Cardiac muscle cell (in vitro differentiated cells and primary cell): ENCODE measurements around the gene FAM25G. TPM values are rescaled to one million over a fixed set of nuclear protein-coding genes. Genes with fewer than 3 reads are reported as not detected.
"Not testable (repeated sequence)": the region's sequence is repeated elsewhere in the genome, so short reads cannot be mapped to it uniquely, and the experiment has no call there.

Experiments used
- DNase-seq, 2 donors: peaks; one replicate each; pipeline versions ENCODE4 v3.0.0 to v3.0.0-alpha.2; 2010 to 2017; ENCODE audit warnings: low read depth in 1 of 2, low spot score in 1 of 2
- H3K27ac ChIP-seq: fragments of 200-600 bp; sonication (generic); 2 replicates; pipeline ENCODE4 v1.5.1; 2016
- H3K27me3 ChIP-seq: fragments of 200-600 bp; sonication (generic); 2 replicates; pipeline ENCODE4 v1.6.0; 2016; ENCODE audit warnings: control low read depth
- H3K36me3 ChIP-seq: fragments of 200-600 bp; sonication (generic); 2 replicates; pipeline ENCODE4 v1.5.1; 2016; ENCODE audit warnings: control low read depth
- H3K4me1 ChIP-seq: fragments of 200-600 bp; sonication (generic); 2 replicates; pipeline ENCODE4 v1.8.1; 2017; ENCODE audit warnings: low read depth, mild to moderate bottlenecking, mixed run types
- H3K4me3 ChIP-seq: fragments of 200-600 bp; sonication (generic); 2 replicates; pipeline ENCODE4 v1.5.1; 2016; ENCODE audit warnings: mild to moderate bottlenecking
- H3K9me3 ChIP-seq: fragments of 200-600 bp; sonication (generic); 2 replicates; pipeline ENCODE4 v1.5.1; 2017; ENCODE audit warnings: low read depth, mild to moderate bottlenecking, control low read depth
- polyA plus RNA-seq: library from polyadenylated mRNA; unstranded; fragments of >200 nt; fragmentation: Nextera tagmentation; extraction: Ambion mirVana; gene quantifications from 2 replicates; pipeline ENCODE4 v1.2.1, GENCODE V29; 2016
- total RNA-seq: library from RNA; depleted of rRNA; stranded (reverse); fragments of >200 nt; gene quantifications from 2 replicates; pipeline ENCODE4 v1.2.3, GENCODE V29; 2016
- TF ChIP-seq, protein P1 (sequence below): IDR thresholded peaks from 2 replicates; pipeline ENCODE4 v1.5.1; 2012; ENCODE audit warnings: low read depth, mild to moderate bottlenecking, low read length

The FAM25G gene
- total and polyA plus RNA-seq, 2 experiments from 2014 or later = not detected

DNA sequence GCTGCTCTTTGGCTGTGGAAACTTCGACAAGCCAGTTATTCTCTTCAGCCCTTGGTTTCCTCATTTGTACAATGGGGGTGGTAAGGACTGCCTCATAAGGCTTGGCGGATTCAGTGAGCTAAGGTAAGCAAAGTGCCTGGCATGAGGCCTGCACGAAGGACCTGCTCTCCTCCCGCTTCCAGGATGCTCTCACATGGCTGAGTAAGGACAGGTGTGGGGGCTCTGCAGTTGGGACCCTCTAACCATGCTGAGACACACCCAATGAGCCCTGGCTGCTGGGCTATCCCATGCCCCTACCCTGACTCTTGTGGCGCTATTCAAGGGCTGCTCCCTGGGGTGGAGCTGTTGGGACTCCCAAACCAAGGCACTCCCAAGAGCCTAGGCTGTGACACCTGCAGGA is 16.4 kb downstream of the FAM25G start:
- not testable (repeated sequence) for H3K36me3 ChIP-seq, H3K27me3 ChIP-seq, H3K4me1 ChIP-seq, DNase-seq, H3K4me3 ChIP-seq, H3K9me3 ChIP-seq, H3K27ac ChIP-seq

DNA sequence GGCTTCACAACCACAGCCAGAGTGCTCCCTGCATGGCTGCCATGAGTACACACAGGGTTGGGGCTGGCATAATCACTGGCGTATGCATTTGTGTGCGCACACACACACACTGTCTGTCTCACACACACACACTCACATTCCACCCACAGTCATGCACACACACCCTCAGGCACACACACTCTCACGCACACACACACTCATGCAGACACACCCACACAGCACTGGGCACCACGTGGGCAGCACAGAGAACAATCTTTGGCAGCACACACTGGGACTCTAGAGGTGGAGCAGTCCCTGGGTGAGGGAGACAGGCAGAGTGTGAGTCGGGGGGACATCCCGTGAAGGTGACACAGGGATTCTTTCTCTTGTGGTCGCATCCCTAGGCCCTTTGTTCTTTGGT is 18.0 kb downstream of the FAM25G start:
- H3K27me3 ChIP-seq, H3K9me3 ChIP-seq, H3K4me3 ChIP-seq, H3K4me1 ChIP-seq, H3K36me3 ChIP-seq, H3K27ac ChIP-seq, DNase-seq: not testable (repeated sequence)

DNA sequence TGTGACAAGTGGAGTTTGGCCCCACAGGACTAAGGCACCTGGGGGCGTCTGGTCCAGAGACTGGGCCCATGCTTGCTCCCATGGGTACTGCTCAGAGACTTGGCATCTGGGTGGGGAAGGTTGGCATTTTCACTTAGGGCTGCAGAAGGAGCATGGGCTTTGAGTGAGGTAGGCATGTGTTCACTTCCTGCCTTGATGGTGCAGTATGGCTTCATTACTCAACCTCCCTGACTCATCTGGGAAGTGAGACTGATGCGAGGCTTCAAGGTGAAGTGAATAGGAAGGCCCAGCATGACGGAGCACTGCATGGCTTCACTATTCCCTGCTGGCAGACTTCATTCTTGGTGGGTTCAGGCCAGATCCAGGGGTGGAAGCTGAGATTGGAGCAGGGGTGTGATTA is 18.9 kb downstream of the FAM25G start:
- H3K9me3 ChIP-seq, H3K4me1 ChIP-seq, H3K36me3 ChIP-seq, DNase-seq, H3K4me3 ChIP-seq, H3K27me3 ChIP-seq, H3K27ac ChIP-seq: not testable (repeated sequence)

DNA sequence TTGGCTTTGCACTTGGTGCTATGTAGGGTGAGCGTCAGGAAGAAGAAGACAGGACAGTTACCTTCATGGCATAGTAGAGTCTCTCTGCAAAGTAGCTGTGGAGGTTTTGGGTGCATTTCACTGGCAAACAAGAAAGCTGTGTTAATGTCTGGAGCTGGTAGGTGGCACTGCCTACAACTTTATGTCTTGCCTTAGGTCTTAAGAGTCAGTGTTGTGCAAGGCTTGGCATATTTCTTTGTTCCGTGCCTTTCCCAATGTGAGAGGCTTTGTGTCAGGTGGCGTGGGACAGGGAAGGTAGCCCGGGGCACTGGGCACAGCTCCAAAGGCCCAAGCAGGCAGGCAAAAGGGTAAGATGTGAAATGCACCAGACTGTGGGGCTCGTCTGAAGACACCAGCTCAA is 19.4 kb downstream of the FAM25G start:
- H3K36me3 ChIP-seq, DNase-seq, H3K9me3 ChIP-seq, H3K4me3 ChIP-seq, H3K27me3 ChIP-seq, H3K27ac ChIP-seq, H3K4me1 ChIP-seq: not testable (repeated sequence)

DNA sequence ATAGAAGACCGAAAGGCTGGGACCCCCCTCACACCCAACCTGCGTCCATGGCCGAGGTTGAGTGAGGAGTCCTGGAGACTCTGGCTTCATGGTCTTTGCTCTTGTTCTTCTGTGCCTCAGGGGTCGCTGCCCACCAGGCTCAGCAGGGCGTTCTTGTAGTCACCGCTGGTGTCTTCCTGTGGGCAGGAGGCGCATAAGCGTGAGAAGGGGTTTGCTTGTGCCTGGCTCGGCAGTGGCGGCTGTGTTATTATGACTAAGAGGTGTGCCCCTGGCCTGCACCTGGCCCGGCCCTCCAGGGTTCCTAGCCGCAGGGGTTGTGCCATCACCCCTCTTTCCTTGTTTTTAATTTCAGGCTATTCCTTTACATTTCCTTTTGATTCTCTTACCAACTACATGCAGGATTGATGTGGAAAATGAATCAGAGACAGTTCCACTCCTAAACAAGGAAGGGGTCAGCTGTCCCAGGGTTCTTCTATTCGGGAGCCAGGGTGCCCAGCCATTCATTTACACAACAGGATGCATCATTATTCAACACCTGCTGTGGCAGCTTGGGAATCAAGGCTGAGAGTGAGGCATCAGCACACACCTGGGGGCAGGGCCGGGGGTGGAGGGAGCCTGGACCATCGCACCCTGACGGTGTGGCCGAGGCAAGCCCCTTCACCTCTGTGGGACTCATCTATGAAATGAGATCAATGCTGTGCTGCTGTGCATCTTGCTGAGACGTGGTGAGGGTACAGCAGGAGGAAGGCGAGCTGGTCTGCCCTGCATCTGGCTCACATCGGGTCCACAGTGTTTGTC is 22.6 kb downstream of the FAM25G start:
- not testable (repeated sequence) for DNase-seq, H3K9me3 ChIP-seq

DNA sequence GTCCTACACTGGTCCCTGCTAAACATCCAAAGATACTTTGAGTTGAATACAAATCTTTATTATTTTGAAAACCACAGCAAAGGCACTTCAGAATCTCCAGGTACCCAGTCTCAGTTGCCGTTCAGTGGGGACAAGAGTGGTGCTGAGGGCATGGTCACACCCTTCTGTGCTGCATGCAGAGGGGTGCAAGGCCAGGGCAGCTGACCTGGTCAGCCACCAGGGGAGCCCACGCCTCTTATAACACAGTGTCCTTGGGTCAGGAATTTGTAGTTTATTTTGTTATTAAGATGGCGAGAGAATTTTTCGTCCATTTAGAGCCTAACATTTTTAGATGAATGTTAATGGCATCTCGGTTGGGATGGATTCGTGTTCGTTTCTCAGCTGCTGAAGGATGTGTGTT is 23.5 kb downstream of the FAM25G start:
- not testable (repeated sequence) for H3K27me3 ChIP-seq, H3K36me3 ChIP-seq, H3K4me3 ChIP-seq, H3K27ac ChIP-seq, H3K9me3 ChIP-seq, H3K4me1 ChIP-seq, DNase-seq

More for the DNA sequence above, 22.6 kb downstream of the FAM25G start:
- not testable (repeated sequence) for H3K27ac ChIP-seq, H3K36me3 ChIP-seq, H3K4me1 ChIP-seq, H3K4me3 ChIP-seq, H3K27me3 ChIP-seq

DNA sequence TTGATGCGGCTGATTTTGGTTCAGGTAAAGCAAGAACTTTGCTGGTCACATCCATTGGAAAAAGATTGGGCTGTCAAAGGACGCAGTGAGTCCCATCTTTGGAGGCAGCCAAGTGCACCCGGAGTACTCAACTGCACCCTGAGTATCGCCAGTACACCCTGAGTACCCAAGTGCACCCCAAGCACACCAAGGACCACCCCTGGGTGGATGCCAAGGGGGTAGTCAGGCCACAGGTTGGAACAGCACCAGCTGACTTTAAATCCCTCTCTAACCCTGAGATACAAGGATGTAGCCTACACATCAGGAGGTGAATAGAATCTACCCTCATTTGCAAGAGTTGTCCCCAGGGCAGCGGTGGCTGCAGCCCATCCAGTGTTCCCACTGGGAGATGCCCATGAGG is 24.0 kb downstream of the FAM25G start:
- not testable (repeated sequence) for H3K36me3 ChIP-seq, H3K4me3 ChIP-seq, H3K9me3 ChIP-seq, DNase-seq, H3K27me3 ChIP-seq, H3K4me1 ChIP-seq, H3K27ac ChIP-seq

DNA sequence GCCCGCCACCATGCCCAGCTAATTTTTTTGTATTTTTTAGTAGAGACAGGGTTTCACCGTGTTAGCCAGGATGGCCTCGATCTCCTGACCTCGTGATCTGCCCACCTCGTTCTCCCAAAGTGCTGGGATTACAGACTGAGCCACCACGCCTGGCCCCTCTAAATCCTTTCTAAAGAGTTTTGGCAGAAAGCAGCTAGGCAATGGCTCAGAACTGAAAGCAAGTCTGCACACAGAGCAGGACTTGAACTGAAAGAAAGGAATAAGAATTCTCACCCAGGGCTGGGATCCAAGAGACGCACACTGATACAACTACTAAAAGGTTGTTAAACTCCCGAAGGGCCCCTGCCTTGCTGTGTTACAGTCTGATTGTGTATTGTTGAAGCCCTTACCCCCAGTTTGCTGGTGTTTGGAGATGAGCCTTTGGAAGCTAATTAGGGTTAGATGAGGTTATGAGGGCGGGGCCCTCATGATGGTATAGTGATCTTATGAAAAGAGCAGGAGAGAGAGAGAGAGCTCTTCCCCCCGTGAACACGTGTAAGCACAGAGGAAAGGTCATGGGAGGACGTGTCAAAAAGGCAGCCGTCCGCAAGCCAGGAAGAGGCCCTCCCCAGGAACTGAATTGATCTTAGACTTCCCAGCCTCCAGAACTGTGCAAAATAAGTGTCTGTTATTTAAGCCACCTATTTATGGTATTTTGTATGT is 26.1 kb downstream of the FAM25G start:
- not testable (repeated sequence) for H3K4me1 ChIP-seq, H3K27ac ChIP-seq, H3K36me3 ChIP-seq, DNase-seq, H3K4me3 ChIP-seq, H3K9me3 ChIP-seq, H3K27me3 ChIP-seq

DNA sequence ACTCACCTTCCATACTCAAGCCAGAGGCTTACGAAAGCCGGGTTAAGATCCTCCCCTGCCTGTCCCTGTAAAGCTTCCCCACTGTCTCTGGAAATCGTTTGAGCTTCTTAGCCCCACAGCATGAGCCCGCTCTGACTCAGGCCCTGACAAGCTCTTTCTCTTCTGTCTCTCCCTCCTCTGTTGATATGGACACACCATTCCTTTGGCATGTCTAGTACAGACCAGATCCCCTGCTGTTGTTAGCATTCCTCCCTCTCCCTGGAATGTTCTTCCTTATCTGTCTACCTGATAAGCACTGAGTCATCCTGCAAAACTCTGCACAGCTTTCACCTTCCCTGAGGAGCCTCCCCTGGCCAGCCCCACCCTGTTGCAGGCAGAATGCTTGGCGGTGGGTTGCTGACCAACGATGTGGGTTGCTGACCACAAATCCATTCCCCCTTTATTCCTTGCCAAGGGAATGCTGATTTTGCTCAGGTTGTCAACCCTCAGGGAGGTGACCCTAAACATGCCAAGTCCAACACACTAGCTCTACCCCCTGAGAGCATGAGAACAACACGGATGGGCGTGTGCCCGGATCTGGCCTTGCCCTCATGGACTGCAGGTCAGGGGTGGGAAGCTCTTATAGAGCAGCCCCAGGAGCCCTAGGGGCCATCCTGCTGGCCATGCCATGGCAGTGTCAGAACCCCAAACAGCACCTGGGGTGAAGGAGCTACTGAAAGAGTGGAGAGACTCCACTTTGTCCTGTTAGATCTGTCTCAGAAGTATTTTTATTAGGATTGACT is 28.7 kb downstream of the FAM25G start:
- H3K4me3 ChIP-seq, H3K27me3 ChIP-seq, H3K36me3 ChIP-seq, DNase-seq, H3K4me1 ChIP-seq, H3K9me3 ChIP-seq, H3K27ac ChIP-seq: not testable (repeated sequence)

DNA sequence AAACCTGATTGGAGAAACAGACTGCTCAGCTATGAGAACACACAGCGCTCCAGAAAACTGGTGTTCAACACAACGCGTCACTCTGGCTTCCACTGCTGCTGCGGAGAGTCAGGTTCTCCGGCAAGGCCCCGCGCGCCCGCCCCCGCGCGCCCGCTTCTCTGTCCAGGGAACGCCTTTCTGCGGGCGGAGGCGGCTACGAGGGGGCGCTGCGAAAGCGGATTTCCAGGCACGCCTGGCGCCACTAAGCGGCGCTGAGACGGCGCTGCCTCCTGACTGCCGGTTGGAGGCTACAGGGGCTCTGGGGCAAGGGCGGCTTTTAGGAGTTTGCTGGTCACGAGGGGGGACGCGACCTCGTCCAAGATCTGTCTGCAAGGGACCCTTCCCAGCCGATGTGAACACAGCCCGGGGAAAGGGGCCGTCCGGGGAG is 30.2 kb downstream of the FAM25G start:
- not testable (repeated sequence) for H3K27ac ChIP-seq, H3K4me3 ChIP-seq, H3K36me3 ChIP-seq, H3K4me1 ChIP-seq, H3K27me3 ChIP-seq, H3K9me3 ChIP-seq
- TF ChIP-seq, protein P1, sequence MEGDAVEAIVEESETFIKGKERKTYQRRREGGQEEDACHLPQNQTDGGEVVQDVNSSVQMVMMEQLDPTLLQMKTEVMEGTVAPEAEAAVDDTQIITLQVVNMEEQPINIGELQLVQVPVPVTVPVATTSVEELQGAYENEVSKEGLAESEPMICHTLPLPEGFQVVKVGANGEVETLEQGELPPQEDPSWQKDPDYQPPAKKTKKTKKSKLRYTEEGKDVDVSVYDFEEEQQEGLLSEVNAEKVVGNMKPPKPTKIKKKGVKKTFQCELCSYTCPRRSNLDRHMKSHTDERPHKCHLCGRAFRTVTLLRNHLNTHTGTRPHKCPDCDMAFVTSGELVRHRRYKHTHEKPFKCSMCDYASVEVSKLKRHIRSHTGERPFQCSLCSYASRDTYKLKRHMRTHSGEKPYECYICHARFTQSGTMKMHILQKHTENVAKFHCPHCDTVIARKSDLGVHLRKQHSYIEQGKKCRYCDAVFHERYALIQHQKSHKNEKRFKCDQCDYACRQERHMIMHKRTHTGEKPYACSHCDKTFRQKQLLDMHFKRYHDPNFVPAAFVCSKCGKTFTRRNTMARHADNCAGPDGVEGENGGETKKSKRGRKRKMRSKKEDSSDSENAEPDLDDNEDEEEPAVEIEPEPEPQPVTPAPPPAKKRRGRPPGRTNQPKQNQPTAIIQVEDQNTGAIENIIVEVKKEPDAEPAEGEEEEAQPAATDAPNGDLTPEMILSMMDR = peak; percentile 46
- DNase-seq = peak; percentile 71 to 84
